CD4-positive, alpha-beta T cell treated with Interleukin-6 at 100 ng/mL for 8 hours (primary cell): ENCODE data around the gene SMAD2.
"Not testable (repeated sequence)": the region's sequence is repeated elsewhere in the genome, so short reads cannot be mapped to it uniquely, and the experiment has no call there.

Source experiments
- DNase-seq: peaks from one replicate; pipeline ENCODE4 v3.0.0-alpha.2; 2020; ENCODE audit warnings: mixed read lengths, low spot score

Gene SMAD2

GRCh38 chr18:47930199-47930930 is at the start of gene SMAD2:
SMAD2 (minus strand) TSS chr18:47930659; CDS start chr18:47896756, 33,903 bp downstream.
- DNase-seq, result peak; percentile 78

- DNase-seq, result no peak
These were observed 49.2 kb upstream of the SMAD2 start for GRCh38 chr18:47979611-47980200.

GRCh38 chr18:47978603-47979002 is 48.1 kb upstream of the SMAD2 start:
- no peak for DNase-seq

- no peak for DNase-seq
These were observed 47.7 kb upstream of the SMAD2 start for GRCh38 chr18:47978141-47978540.

- no peak for DNase-seq
These were observed 45.2 kb upstream of the SMAD2 start for GRCh38 chr18:47975701-47976100.

GRCh38 chr18:47975105-47975504 is 44.6 kb upstream of the SMAD2 start:
- DNase-seq, result no peak

- no peak for DNase-seq
These were observed 40.4 kb upstream of the SMAD2 start for GRCh38 chr18:47970664-47971531.

- no peak for DNase-seq
These were observed 39.4 kb upstream of the SMAD2 start for GRCh38 chr18:47969816-47970215.

GRCh38 chr18:47968721-47969120 is 38.3 kb upstream of the SMAD2 start:
- no peak for DNase-seq

GRCh38 chr18:47968006-47968676 is 37.7 kb upstream of the SMAD2 start:
- no peak for DNase-seq

- DNase-seq, result no peak
These were observed 33.6 kb upstream of the SMAD2 start for GRCh38 chr18:47964053-47964452.

- not testable (repeated sequence) for DNase-seq
These were observed 30.5 kb upstream of the SMAD2 start for GRCh38 chr18:47961003-47961402.

- DNase-seq, result peak; percentile 30
These were observed 23.0 kb upstream of the SMAD2 start for GRCh38 chr18:47953471-47953931.

- DNase-seq, result no peak
These were observed 20.1 kb upstream of the SMAD2 start for GRCh38 chr18:47950511-47950910.

- DNase-seq, result no peak
These were observed 18.7 kb upstream of the SMAD2 start for GRCh38 chr18:47949202-47949601.

- DNase-seq, result no peak
These were observed 16.4 kb upstream of the SMAD2 start for GRCh38 chr18:47946889-47947288.

- no peak for DNase-seq
These were observed 14.8 kb upstream of the SMAD2 start for GRCh38 chr18:47944972-47945852.

- DNase-seq, result no peak
These were observed 6.5 kb upstream of the SMAD2 start for GRCh38 chr18:47936952-47937351.

- DNase-seq, result no peak
These were observed 5.0 kb upstream of the SMAD2 start for GRCh38 chr18:47935321-47936055.

GRCh38 chr18:47932603-47933002 is 2.1 kb upstream of the SMAD2 start:
- DNase-seq, result no peak
